Mammary epithelial cell (primary cell): ENCODE measurements around the gene CHMP1A.

ENCODE experiments used
- CTCF ChIP-seq, 2 donors: IDR thresholded peaks in 1 of 2; conservative IDR thresholded peaks in 1 of 2; 2 replicates each; pipeline ENCODE4 v1.5.1; 2011 to 2012; ENCODE audit warnings: inconsistent platforms in 2 of 2, low read length in 2 of 2, mild to moderate bottlenecking in 2 of 2, control low read depth in 1 of 2, low read depth in 1 of 2; ENCODE audit not compliant: insufficient read depth in 1 of 2; ENCODE audit errors: extremely low read depth in 1 of 2
- EZH2 ChIP-seq: IDR thresholded peaks from 2 replicates; pipeline ENCODE4 v1.6.1; 2012; ENCODE audit warnings: low read length, inconsistent platforms, borderline replicate concordance

DNA sequence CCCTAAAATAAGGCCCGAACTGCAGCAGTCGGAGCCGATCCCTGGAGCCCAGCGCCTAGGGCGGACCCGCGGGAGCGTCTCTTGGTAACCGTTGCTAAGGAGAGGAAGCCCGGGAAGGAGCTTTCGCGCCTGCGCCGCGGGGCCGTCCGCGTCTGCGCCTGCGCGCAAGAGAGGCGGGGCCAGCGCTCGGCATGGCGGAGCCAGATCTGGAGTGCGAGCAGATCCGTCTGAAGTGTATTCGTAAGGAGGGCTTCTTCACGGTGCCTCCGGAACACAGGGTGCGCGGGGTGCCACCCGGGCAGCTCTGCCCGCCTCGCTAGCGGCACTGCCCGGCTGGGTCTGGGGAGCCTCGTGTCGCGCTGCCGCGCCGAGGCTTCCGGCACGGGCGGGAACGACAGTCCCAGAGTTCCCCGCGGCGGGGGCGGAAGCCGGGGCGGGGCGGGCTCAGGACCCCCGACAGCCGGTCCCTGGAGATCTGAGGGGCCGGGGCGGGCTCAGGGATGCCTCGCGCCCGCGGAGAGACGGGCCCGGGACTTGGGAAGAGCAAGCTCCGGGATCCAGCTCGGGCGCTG, 29.1 kb upstream of the CHMP1A start, which contains the start of gene CDK10:
- TF ChIP-seq CTCF (conservative IDR thresholded peaks at IDR 0.05 in 1 of 2, IDR thresholded peaks at IDR 0.05 in 1 of 2; ENCODE audit: extremely low read depth in 1 of 2, insufficient read depth in 1 of 2, low read depth in 1 of 2, low read length in 2 of 2) (no peak), EZH2 (no peak)
